GM10266 (cell line): ENCODE measurements around the gene CAMTA1.

Experiments used
- DNase-seq: peaks from one replicate; pipeline ENCODE4 v3.0.0; 2012; ENCODE audit errors: extremely low spot score
- CTCF ChIP-seq: IDR thresholded peaks from 2 replicates; pipeline ENCODE4 v1.5.1; 2012; ENCODE audit warnings: mild to moderate bottlenecking, low read depth; ENCODE audit not compliant: control insufficient read depth, insufficient read depth; ENCODE audit errors: missing control alignments

The CAMTA1 gene

GRCh38 chr1:7004181-7004580, 218.9 kb downstream of the CAMTA1 start:
- TF ChIP-seq CTCF = no peak
- DNase-seq = no peak

- TF ChIP-seq CTCF = no peak
- no peak for DNase-seq
Measured at GRCh38 chr1:7005762-7006161, 220.5 kb downstream of the CAMTA1 start.

DNA sequence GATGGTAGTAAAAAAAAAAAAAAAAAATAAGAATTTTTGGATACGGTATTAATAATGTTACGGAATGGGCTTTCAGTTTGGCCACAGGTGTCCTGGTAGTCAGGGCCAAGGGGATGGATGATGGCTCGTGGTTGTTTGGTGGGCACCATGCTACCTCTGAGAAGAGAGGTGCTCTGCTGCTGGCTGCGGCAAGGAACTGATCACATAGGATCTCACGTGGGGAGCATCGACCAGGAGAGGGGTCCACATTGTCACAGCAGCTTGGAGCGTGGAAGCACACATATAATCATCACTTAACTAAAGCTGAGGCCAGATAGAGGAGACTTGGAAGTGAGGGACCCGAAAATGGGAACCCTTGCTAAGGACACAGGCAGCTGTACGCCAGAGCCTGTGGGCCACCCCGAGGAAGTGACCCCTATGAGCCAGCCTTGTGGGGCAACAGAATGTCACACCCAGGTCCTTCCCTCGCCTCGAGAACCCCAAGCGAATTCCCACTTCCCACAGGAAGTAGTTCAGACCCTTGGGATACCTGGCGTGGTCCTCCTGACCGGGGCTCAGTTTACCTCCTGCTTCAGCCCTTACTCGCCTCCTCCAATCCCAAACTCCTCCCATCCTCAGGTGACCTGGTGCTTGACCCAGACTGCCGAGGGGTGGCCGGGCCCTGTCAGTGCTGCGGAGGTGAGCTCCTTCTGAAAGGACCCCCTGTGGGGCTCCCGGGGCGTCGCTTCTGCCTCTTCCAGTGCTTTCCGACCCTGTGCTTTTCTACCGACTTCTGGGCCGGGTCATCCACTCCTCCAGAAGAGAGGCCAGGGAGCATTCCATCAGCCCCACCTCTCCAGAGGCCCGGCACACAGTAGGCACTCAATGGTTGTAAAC, 222.0 kb downstream of the CAMTA1 start:
- DNase-seq = no peak
- TF ChIP-seq CTCF = no peak

DNA sequence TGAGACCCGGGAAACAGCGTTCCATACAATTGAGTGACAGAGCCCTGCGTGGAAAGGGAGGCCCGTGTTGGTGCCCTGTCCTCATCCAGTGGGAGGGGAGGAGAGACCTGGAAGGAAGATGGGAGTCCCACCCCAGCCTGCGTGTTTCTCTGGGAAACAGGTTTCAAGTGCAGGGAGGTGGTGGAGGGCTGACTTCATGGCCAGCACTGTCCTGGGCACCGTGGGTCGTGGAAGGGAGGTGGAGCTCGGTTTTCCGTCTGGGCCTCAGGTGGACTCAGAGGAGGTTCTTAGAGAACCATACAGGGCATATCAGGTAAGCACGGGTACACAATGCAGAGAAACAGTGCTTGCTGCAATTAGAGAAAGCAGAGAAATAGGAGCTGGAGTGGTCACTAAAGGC, 222.6 kb downstream of the CAMTA1 start:
- no peak for TF ChIP-seq CTCF
- no peak for DNase-seq

- DNase-seq = no peak
- no peak for TF ChIP-seq CTCF
Measured at GRCh38 chr1:7008331-7008730, 223.1 kb downstream of the CAMTA1 start.

- TF ChIP-seq CTCF = no peak
- DNase-seq = no peak
Measured at GRCh38 chr1:7008975-7009740, 223.9 kb downstream of the CAMTA1 start.
